Measurements from ENCODE around the gene RNF167. TPM values are rescaled to one million over a fixed set of nuclear protein-coding genes. Genes with fewer than 3 reads are reported as not detected.
A peak's percentile ranks its signal among the peaks of the same experiment; 100 is the strongest.

Gene RNF167
- total and polyA plus RNA-seq, 2 of the 13 experiments (the other 11 are each of a cell fraction or from before 2014, with no cell fraction given): 44.1 to 45.4 TPM

DNA sequence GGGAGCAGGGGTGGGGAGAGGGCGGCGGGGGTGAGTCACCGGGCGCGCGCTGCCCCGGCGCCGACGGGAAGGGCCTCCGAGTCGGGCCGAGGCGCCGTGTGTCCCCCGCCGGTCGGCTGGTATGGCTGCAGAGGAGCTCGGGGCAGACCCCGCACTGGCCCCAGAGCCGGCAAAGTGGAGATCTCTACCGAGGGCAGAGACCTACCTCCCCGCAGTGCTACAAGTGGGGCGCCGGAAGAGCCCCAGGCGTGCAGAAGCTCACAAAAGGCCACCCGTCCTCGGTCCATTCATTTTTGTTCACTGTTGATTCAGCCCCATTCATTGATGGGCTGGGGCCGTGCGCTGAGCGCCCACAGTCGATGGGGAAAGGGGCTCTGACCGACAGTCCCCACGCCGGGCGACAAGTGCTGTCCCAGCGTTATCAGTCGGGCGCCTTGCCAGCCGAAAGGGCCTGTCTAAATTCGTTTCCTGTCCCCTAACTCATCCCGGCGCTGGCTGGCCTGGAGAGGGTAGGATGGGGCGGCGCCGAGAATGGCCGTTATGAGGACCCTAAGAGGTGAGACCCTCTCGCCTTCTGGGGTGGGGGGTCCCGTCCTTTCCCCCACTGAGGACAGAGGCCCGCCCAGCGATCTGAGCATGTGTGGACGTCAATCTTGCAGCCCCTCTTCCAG is 10.1 kb downstream of the RNF167 start (continued):
- TF ChIP-seq BCLAF1 (IDR thresholded peaks at IDR 0.05): no peak
- no peak for TF ChIP-seq ZNF75D (CRISPR knock-in tag; IDR thresholded peaks at IDR 0.05; ENCODE audit: borderline replicate concordance)
- TF ChIP-seq ZSCAN20 (CRISPR knock-in tag; IDR thresholded peaks at IDR 0.05; ENCODE audit: borderline replicate concordance): peak; percentile 48; the same call in 1 of the 2 replicates
- 0 out of 2 replicates have a peak, but pooled peaks have one; percentile 52 for TF ChIP-seq MEF2D (CRISPR knock-in tag; IDR thresholded peaks at IDR 0.05)
- no peak for TF ChIP-seq MYNN (CRISPR knock-in tag; IDR thresholded peaks at IDR 0.05; ENCODE audit: low read depth)
- TF ChIP-seq SCMH1 (CRISPR knock-in tag; IDR thresholded peaks at IDR 0.05; ENCODE audit: borderline replicate concordance): no peak
- TF ChIP-seq, protein P1, sequence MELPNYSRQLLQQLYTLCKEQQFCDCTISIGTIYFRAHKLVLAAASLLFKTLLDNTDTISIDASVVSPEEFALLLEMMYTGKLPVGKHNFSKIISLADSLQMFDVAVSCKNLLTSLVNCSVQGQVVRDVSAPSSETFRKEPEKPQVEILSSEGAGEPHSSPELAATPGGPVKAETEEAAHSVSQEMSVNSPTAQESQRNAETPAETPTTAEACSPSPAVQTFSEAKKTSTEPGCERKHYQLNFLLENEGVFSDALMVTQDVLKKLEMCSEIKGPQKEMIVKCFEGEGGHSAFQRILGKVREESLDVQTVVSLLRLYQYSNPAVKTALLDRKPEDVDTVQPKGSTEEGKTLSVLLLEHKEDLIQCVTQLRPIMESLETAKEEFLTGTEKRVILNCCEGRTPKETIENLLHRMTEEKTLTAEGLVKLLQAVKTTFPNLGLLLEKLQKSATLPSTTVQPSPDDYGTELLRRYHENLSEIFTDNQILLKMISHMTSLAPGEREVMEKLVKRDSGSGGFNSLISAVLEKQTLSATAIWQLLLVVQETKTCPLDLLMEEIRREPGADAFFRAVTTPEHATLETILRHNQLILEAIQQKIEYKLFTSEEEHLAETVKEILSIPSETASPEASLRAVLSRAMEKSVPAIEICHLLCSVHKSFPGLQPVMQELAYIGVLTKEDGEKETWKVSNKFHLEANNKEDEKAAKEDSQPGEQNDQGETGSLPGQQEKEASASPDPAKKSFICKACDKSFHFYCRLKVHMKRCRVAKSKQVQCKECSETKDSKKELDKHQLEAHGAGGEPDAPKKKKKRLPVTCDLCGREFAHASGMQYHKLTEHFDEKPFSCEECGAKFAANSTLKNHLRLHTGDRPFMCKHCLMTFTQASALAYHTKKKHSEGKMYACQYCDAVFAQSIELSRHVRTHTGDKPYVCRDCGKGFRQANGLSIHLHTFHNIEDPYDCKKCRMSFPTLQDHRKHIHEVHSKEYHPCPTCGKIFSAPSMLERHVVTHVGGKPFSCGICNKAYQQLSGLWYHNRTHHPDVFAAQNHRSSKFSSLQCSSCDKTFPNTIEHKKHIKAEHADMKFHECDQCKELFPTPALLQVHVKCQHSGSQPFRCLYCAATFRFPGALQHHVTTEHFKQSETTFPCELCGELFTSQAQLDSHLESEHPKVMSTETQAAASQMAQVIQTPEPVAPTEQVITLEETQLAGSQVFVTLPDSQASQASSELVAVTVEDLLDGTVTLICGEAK (IDR thresholded peaks at IDR 0.05): no peak
- TF ChIP-seq, protein P1 (CRISPR knock-in tag; IDR thresholded peaks at IDR 0.05): no peak
- no peak for TF ChIP-seq EP300 (IDR thresholded peaks at IDR 0.05; ENCODE audit: low read depth in 2 of 2, low read length in 2 of 2)
- TF ChIP-seq EP300 (CRISPR knock-in tag; IDR thresholded peaks at IDR 0.05; ENCODE audit: borderline replicate concordance): no peak
- TF ChIP-seq CENPX (CRISPR knock-in tag; IDR thresholded peaks at IDR 0.05): no peak
- TF ChIP-seq RARG (CRISPR knock-in tag; IDR thresholded peaks at IDR 0.05; ENCODE audit: low read depth): no peak
- TF ChIP-seq DBP (CRISPR knock-in tag; IDR thresholded peaks at IDR 0.05; ENCODE audit: not compliant biosample characterization): no peak
- TF ChIP-seq CSRNP1 (CRISPR knock-in tag; IDR thresholded peaks at IDR 0.05): no peak; the same call in 1 of the 2 replicates

Data from HepG2 (cell line).